GM18508 (cell line): ENCODE data around the gene CAMSAP1.
"Not testable (repeated sequence)": the region's sequence is repeated elsewhere in the genome, so short reads cannot be mapped to it uniquely, and the experiment has no call there.

Source experiments
- ATAC-seq: cut with Tn5 transposase; IDR thresholded peaks from one replicate; pipeline ENCODE4 v1.9.1; 2021; ENCODE audit warnings: moderate number of reproducible peaks; ENCODE audit not compliant: insufficient read depth, unreplicated experiment

Gene CAMSAP1

GRCh38 chr9:135907431-135908092 is at the start of gene CAMSAP1:
TSS of gene CAMSAP1 (minus strand) at chr9:135907546. CDS start at chr9:135907159, 387 bp downstream.
- ATAC-seq, result no peak

GRCh38 chr9:135956802-135957174 is 49.4 kb upstream of the CAMSAP1 start:
- ATAC-seq, result no peak

GRCh38 chr9:135955934-135956801 is 48.8 kb upstream of the CAMSAP1 start:
- ATAC-seq, result no peak

- no peak for ATAC-seq
Observed at GRCh38 chr9:135952664-135953206, 45.4 kb upstream of the CAMSAP1 start.

GRCh38 chr9:135951889-135952663 is 44.7 kb upstream of the CAMSAP1 start:
- no peak for ATAC-seq

GRCh38 chr9:135951310-135951709 is 44.0 kb upstream of the CAMSAP1 start:
- not testable (repeated sequence) for ATAC-seq

GRCh38 chr9:135950841-135951240 is 43.5 kb upstream of the CAMSAP1 start:
- not testable (repeated sequence) for ATAC-seq

- ATAC-seq, result no peak
Observed at GRCh38 chr9:135950135-135950682, 42.9 kb upstream of the CAMSAP1 start.

GRCh38 chr9:135949501-135950134 is 42.3 kb upstream of the CAMSAP1 start:
- ATAC-seq, result no peak

- ATAC-seq, result no peak
Observed at GRCh38 chr9:135948968-135949367, 41.6 kb upstream of the CAMSAP1 start.

GRCh38 chr9:135948446-135948845 is 41.1 kb upstream of the CAMSAP1 start:
- ATAC-seq, result no peak

GRCh38 chr9:135947582-135947981 is 40.2 kb upstream of the CAMSAP1 start:
- ATAC-seq, result no peak

GRCh38 chr9:135947105-135947504 is 39.8 kb upstream of the CAMSAP1 start:
- ATAC-seq, result not testable (repeated sequence)

- no peak for ATAC-seq
Observed at GRCh38 chr9:135946392-135946994, 39.1 kb upstream of the CAMSAP1 start.

GRCh38 chr9:135945969-135946368 is 38.6 kb upstream of the CAMSAP1 start:
- no peak for ATAC-seq

- ATAC-seq, result no peak
Observed at GRCh38 chr9:135944444-135945252, 37.3 kb upstream of the CAMSAP1 start.

GRCh38 chr9:135943604-135944003 is 36.3 kb upstream of the CAMSAP1 start:
- ATAC-seq, result not testable (repeated sequence)

- ATAC-seq, result no peak
Observed at GRCh38 chr9:135941288-135941995, 34.1 kb upstream of the CAMSAP1 start.
